Measurements from ENCODE around the gene KCNH5. TPM values are rescaled to one million over a fixed set of nuclear protein-coding genes. Genes with fewer than 3 reads are reported as not detected.
A peak's percentile ranks its signal among the peaks of the same experiment; 100 is the strongest.
"Not testable (repeated sequence)": the region's sequence is repeated elsewhere in the genome, so short reads cannot be mapped to it uniquely, and the experiment has no call there.

The KCNH5 gene
- total RNA-seq, 8 experiments from 2014 or later = 0.10 to 2.1 (median 0.43) TPM; not detected in 1

DNA sequence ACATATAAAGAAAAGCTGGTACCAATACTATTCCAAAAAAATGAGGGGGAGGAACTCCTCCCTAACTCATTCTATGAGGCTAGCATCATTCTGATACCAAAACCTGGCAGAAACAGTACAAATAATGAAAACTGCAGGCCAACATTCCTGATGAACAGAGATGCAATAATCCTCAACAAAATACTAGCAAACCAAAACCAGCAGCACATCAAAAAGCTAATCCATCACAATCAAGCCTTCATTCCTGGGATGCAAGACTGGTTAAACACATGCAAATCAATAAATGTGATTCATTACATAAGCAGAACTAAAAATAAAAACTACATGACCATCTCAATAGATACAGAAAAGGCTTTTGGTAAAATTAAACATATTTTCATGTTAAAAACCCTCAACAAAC, 281.3 kb downstream of the KCNH5 start:
- no peak for ATAC-seq (replicated peaks in 6 of 8)
- Histone ChIP-seq H3K27ac (no peak overlapping the region), H3K4me1 (replicated peaks in 1 of 2) (no peaks in the 10 kb centered on the region), H3K4me3 (no peak overlapping the region)
- in situ Hi-C loops (cut with MboI; ENCODE audit: low pct_unique_long_range_greater_than_20kb in 2 of 9, low sequenced_read_pairs in 9 of 9, unreplicated experiment in 9 of 9) = no loop called here

DNA sequence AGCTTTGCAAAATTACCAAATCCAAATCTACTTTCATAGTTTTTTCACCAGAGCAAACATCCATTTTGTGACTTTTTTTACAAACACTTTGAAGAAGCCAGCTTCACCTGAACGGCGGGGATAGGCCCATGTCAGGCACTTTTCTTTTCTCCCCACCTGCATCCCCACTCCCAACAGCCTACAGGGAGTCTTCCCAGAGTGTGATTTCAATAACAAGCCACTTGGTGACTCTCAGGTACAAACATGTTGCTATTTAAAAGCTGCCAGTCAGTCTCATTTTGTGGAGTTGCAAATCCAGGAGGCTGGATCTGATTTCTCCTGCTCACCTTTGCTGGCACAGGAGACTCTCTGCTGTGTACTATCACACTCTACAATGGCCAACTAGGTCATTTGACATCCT, 285.5 kb downstream of the KCNH5 start:
- 0 to 83% (median 75%) methylated on average over 2 of the region's 2 CpGs; no CpG with 5 or more reads in 4 of the 10 experiments for WGBS, 10 experiments
- in situ Hi-C loops (cut with MboI; ENCODE audit: low pct_unique_long_range_greater_than_20kb in 2 of 9, low sequenced_read_pairs in 9 of 9, unreplicated experiment in 9 of 9) = no loop called here
- no peak for ATAC-seq (replicated peaks in 6 of 8)
- Histone ChIP-seq H3K27ac (no peak overlapping the region), H3K4me1 (replicated peaks in 1 of 2) (no peaks in the 10 kb centered on the region), H3K4me3 (no peak overlapping the region)

DNA sequence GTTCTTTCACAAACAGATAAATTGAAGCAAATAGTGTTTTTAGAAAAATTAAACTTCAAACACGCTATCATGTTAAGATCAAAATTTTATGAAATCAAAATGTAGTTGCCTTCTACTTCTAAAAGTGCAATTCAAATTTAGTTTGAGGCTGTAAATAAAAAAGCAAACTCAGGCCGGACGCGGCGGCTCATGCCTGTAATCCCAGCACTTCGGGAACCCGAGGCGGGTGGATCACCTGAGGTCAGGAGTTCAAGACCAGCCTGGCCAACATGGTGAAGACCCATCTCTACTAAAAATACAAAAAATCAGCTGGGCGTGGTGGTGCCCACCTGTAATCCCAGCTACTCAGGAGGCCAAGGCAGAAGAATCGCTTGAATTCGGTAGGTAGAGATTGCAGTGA, 298.4 kb downstream of the KCNH5 start:
- in situ Hi-C loops (cut with MboI; ENCODE audit: low pct_unique_long_range_greater_than_20kb in 2 of 9, low sequenced_read_pairs in 9 of 9, unreplicated experiment in 9 of 9); H3K4me3 ChIP-seq; ATAC-seq (replicated peaks in 6 of 8); H3K4me1 ChIP-seq (replicated peaks in 1 of 2); H3K27ac ChIP-seq: not testable (repeated sequence)
- 53 to 100% (median 94%) methylated on average over 1 to 11 of the region's 11 CpGs; no CpG with 5 or more reads in 1 of the 10 experiments for WGBS, 10 experiments

DNA sequence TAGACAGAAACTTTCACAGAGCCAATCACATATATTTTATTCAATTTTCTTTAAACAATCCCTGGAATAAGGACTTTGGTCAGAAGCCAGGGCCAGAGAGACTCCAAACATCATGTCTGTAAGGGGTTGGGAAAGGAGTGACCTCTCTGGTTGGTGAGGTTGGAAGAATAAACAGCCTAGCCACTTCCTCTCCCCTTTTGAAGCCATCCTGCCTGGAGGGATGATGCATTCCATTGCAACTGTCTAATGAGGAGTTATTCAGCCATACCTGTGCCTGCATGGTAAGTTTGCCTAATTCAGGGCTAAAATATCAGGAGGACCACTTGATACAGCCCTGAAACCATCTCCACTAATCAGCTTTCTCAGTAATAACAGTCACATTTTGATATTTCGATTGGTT, 299.8 kb downstream of the KCNH5 start:
- peaks cover 0 to 6% of the 10 kb centered on the region in 2 donors for H3K4me1 ChIP-seq (replicated peaks in 1 of 2)
- WGBS, 10 experiments = 0 to 100% (median 86%) methylated on average over 1 of the region's 1 CpG; no CpG with 5 or more reads in 5 of the 10 experiments
- in situ Hi-C loops (cut with MboI; ENCODE audit: low pct_unique_long_range_greater_than_20kb in 2 of 9, low sequenced_read_pairs in 9 of 9, unreplicated experiment in 9 of 9) = no loop called here
- H3K27ac ChIP-seq = no peak overlapping the region
- H3K4me3 ChIP-seq = no peak overlapping the region
- no peak for ATAC-seq (replicated peaks in 6 of 8)

DNA sequence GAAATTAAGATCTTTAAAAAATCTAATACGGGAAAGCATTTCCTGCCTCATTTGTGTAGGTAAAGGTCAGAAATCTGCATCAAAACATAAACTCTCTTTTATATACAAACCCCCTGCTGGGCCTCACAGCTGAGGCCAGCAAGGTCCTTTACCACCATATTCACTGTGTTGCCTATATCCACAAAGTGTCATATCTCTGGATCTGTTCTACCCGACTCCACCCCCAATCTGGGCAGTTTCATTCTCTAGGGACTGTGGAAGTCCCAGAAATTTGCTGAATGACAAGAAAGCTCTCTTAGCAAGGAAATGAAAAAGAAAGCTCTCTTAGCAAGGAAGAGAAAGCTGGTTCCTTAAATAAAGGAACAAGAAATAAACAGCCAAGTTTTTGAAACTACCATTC, 301.7 kb downstream of the KCNH5 start:
- 5 to 100% (median 40%) methylated on average over 1 to 2 of the region's 2 CpGs for WGBS, 10 experiments
- no peak overlapping the region for H3K27ac ChIP-seq
- peaks cover 0 to 6% of the 10 kb centered on the region in 2 donors for H3K4me1 ChIP-seq (replicated peaks in 1 of 2)
- in situ Hi-C loops (cut with MboI; ENCODE audit: low pct_unique_long_range_greater_than_20kb in 2 of 9, low sequenced_read_pairs in 9 of 9, unreplicated experiment in 9 of 9) = no loop called here
- H3K4me3 ChIP-seq = no peak overlapping the region
- peak in 2 of 8 experiments; percentile 52 to 69 for ATAC-seq (replicated peaks in 6 of 8)

DNA sequence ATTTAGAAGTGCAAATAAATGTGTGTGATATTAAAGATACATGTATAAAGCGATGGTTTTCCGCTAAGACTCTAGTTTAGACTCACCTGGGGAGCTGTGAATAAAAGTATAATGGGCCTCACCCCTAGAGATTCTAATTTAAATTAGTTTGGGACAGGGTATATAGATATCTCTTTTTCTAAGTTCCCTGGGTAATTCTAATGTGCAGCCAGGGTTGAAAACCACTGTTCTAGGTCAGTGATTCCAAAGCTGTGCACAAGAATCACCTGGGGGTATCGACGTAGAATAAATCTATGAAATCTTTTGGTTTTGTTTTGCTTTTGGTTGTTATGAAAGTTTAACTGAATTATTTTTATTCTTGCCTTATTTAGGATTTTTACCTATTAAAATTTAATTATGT, 302.1 kb downstream of the KCNH5 start:
- in situ Hi-C loops (cut with MboI; ENCODE audit: low pct_unique_long_range_greater_than_20kb in 2 of 9, low sequenced_read_pairs in 9 of 9, unreplicated experiment in 9 of 9) = no loop called here
- no peak overlapping the region for H3K27ac ChIP-seq
- WGBS, 10 experiments = 33 to 100% (median 97%) methylated on average over 1 to 4 of the region's 4 CpGs; no CpG with 5 or more reads in 2 of the 10 experiments
- peaks cover 0 to 6% of the 10 kb centered on the region in 2 donors for H3K4me1 ChIP-seq (replicated peaks in 1 of 2)
- H3K4me3 ChIP-seq = no peak overlapping the region
- no peak for ATAC-seq (replicated peaks in 6 of 8)

DNA sequence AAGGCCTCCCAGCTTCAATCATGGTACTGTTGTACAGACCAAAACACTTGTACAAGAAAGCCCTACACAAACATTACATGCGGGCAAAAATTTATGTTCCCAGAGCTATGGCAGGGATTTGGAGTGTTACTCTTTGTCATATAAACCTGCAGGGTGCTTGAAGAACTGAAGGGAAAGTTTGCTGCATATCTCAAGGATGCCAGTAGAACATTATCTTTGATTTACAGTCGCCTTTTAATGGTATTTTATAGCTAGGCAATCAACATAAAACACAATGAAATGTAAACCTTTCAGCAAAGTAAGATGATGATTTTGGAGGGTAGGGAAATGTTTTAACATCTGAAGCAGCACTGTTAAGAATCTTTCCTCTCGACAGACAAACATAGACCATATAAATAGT, 305.6 kb downstream of the KCNH5 start:
- 13 to 100% (median 71%) methylated on average over 1 to 3 of the region's 3 CpGs for WGBS, 10 experiments
- ATAC-seq (replicated peaks in 6 of 8) = peak in 1 of 8 experiments; percentile 15
- Histone ChIP-seq H3K4me3 (no peak overlapping the region), H3K4me1 (replicated peaks in 1 of 2) (peaks cover 0 to 6% of the 10 kb centered on the region in 2 donors), H3K27ac (no peak overlapping the region)
- in situ Hi-C loops (cut with MboI; ENCODE audit: low pct_unique_long_range_greater_than_20kb in 2 of 9, low sequenced_read_pairs in 9 of 9, unreplicated experiment in 9 of 9) = no loop called here

DNA sequence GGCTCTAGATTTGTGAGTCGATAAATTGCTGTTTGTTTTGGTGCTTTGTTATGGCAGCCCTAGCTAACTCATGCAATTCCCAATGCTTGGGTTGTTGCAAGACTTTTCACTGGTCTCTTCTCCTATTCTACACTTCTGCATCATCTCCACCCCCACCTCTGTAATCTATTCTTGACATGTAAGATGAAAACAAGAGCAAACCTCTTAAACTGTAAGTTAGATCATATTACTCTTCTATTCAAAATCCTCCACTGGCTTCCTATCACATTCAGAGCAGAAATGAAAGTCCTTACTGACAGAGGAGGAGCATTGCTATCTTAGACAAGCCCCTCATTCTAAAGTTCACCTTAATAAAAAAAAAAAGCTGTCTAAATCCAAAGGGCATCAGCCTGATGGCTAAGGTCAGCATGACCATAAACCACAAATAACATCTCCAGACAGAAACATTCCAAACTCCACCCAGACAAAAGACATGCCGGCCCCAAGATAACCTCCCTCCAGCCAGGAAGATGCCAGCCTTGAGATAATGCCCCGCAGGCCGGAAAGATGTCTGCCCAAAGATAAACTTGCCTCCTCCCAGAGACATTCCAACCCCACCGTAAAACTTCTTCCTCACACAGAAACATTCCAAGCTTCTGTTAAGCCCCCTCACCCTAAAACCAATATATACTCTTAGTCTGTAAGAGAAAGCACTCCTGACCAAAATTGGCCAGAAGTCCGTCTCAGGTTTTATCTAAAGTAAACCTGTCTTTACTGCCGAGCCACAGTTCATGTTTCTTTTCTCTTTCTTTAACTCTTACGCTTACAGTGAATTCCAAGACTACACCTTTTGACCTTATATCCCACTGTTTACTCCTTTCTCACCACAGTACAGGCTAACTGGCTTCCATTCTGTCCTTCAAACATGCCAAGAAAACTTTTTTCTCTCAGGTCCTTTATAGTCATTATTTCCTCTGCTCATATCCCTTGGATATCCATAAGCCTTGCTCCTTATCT, 308.9 kb downstream of the KCNH5 start:
- H3K4me3 ChIP-seq = no peak overlapping the region
- H3K4me1 ChIP-seq (replicated peaks in 1 of 2) = no peaks in the 10 kb centered on the region
- no peak overlapping the region for H3K27ac ChIP-seq
- 6 to 100% (median 90%) methylated on average over 2 to 6 of the region's 8 CpGs for WGBS, 10 experiments
- in situ Hi-C loops (cut with MboI; ENCODE audit: low pct_unique_long_range_greater_than_20kb in 2 of 9, low sequenced_read_pairs in 9 of 9, unreplicated experiment in 9 of 9) = no loop called here
- no peak for ATAC-seq (replicated peaks in 6 of 8)

DNA sequence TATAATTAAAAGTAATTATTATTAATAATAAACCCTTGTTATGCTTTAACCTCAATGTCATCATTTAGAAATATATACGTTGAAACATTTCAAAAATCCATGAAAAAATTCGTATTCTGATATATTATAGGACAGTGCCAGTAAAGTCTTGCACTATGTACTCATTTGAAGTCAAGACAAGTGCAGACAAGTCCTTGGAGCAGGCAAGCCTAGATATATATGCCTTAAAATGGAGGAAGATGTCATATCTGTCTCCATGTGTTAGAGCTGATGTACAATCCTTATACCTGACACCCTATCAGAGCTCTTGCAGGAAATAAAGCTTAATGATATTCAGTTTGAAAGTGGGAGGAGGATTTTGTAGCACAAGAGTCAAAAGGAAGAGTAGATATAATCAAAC, 310.4 kb downstream of the KCNH5 start:
- no peak for ATAC-seq (replicated peaks in 6 of 8)
- in situ Hi-C loops (cut with MboI; ENCODE audit: low pct_unique_long_range_greater_than_20kb in 2 of 9, low sequenced_read_pairs in 9 of 9, unreplicated experiment in 9 of 9) = no loop called here
- 0 to 100% (median 83%) methylated on average over 1 to 2 of the region's 2 CpGs for WGBS, 10 experiments

DNA sequence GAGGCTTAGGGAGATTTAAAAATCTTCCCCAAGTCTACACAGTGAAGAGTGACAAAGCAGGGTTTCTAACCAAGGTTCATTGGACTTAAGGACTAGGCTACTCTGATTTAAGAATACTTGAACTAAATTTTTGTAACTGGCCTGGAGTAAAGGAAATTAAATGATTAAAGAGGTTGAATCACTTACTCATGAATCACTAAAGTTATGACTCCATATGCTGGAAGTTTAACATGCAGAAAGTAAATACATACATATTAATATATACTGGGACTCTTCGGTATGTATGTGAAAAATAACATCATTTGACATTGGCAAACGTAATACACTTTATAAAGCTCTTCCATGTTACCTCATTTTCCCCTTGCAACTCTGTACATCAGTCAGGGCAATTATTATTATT, 322.9 kb downstream of the KCNH5 start:
- Histone ChIP-seq H3K4me3 (no peak overlapping the region), H3K4me1 (replicated peaks in 1 of 2) (no peaks in the 10 kb centered on the region), H3K27ac (no peak overlapping the region)
- WGBS, 10 experiments = 0 to 100% (median 86%) methylated on average over 1 to 2 of the region's 2 CpGs; no CpG with 5 or more reads in 1 of the 10 experiments
- in situ Hi-C loops (cut with MboI; ENCODE audit: low pct_unique_long_range_greater_than_20kb in 2 of 9, low sequenced_read_pairs in 9 of 9, unreplicated experiment in 9 of 9) = no loop called here
- no peak for ATAC-seq (replicated peaks in 6 of 8)

More for the DNA sequence above, 310.4 kb downstream of the KCNH5 start:
- Histone ChIP-seq H3K4me3 (no peak overlapping the region), H3K27ac (no peak overlapping the region), H3K4me1 (replicated peaks in 1 of 2) (no peaks in the 10 kb centered on the region)

DNA sequence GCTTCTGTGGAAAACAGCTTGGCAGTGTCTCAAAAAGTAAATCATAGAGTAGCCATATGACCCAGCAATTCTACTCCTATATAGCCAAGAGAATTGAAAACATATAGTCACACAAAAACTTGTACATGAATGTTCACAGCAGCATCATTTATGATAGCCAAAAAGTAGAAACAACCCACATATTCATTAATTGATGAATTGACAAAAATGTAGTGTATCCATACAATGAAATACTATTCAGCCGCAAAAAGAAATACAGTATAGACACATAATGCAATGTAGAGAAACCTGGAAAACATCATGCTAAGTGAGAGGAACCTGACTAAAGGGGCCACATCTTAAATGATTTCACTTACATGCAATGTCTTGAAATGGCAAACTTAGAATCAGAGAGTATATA, 326.6 kb downstream of the KCNH5 start:
- ATAC-seq (replicated peaks in 6 of 8) = no peak
- WGBS, 10 experiments = 0 to 100% (median 100%) methylated on average over 1 of the region's 1 CpG; no CpG with 5 or more reads in 2 of the 10 experiments
- H3K27ac ChIP-seq = no peak overlapping the region
- in situ Hi-C loops (cut with MboI; ENCODE audit: low pct_unique_long_range_greater_than_20kb in 2 of 9, low sequenced_read_pairs in 9 of 9, unreplicated experiment in 9 of 9) = no loop called here
- no peaks in the 10 kb centered on the region for H3K4me1 ChIP-seq (replicated peaks in 1 of 2)
- H3K4me3 ChIP-seq = no peak overlapping the region

DNA sequence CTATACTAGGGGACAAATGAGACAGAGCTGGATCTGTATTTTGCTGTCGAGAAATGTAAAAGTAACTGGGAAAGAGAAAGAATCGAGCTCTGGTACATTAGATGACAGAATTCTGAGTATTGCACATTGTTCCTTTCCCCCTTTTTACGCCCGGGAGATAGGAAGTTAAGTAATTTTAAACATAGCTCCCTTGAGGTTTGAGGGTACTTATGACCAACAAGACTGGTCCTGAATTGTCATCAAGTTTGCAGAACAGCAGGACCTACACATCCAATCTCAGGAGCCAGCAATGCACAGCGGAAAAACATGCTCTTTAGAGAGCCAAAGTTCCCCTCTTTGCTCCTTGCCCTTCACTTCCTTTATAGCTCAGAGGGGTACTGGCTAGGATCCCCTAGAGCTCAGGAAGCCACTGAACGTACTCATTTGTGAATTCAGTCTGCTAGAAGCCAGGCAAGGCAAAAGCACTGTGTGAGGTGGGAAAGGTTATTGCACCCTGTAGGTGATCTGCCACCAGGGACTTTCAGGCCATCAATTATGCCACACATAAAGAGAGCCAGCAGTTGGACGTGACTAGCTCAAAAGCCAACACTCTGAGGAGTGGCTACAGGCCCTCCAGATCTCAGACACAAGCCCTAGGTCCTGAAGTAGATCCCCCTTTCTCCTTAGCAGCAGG, 333.8 kb downstream of the KCNH5 start:
- WGBS, 10 experiments = 0 to 92% (median 42%) methylated on average over 2 to 5 of the region's 7 CpGs; no CpG with 5 or more reads in 2 of the 10 experiments
- in situ Hi-C loops (cut with MboI; ENCODE audit: low pct_unique_long_range_greater_than_20kb in 2 of 9, low sequenced_read_pairs in 9 of 9, unreplicated experiment in 9 of 9) = no loop called here
- no peak overlapping the region for H3K27ac ChIP-seq
- peak in 1 of 8 experiments; percentile 29 for ATAC-seq (replicated peaks in 6 of 8)
- H3K4me1 ChIP-seq (replicated peaks in 1 of 2) = peaks cover 0 to 6% of the 10 kb centered on the region in 2 donors
- no peak overlapping the region for H3K4me3 ChIP-seq

DNA sequence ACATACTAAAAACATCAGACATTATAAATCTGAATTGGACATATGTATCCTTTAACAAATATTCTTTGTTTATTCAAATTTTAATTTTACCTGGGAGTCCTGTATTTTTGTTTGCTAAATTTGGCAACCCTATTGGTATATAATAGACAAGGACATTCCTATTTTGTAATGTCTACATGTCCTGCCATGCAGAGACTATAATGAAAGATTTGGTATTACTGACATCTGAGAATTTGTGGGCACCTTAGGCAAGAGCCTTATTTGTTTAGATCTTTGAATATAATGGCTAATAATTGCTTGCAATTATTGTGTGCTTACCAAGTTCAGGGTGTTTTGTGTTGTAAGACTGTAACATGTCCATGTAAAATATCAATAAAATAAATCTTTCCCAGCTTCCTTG, 334.4 kb downstream of the KCNH5 start:
- no peak overlapping the region for H3K4me3 ChIP-seq
- in situ Hi-C loops (cut with MboI; ENCODE audit: low pct_unique_long_range_greater_than_20kb in 2 of 9, low sequenced_read_pairs in 9 of 9, unreplicated experiment in 9 of 9) = no loop called here
- no peak overlapping the region for H3K27ac ChIP-seq
- peaks cover 0 to 6% of the 10 kb centered on the region in 2 donors for H3K4me1 ChIP-seq (replicated peaks in 1 of 2)
- no peak for ATAC-seq (replicated peaks in 6 of 8)

Data from motor neuron (in vitro differentiated cells).